NCI-H2227 treated with DMSO at 0.1 percent for 48 hours (cell line): ENCODE results near the gene YPEL2.
"Not testable (repeated sequence)": the region's sequence is repeated elsewhere in the genome, so short reads cannot be mapped to it uniquely, and the experiment has no call there.

Source experiments
- DNase-seq: peaks from one replicate; lab custom pipeline; 2025; lab: John Stamatoyannopoulos, UW

The YPEL2 gene

GRCh38 chr17:59406808-59407381, 75.4 kb downstream of the YPEL2 start:
- no peak for DNase-seq

DNA sequence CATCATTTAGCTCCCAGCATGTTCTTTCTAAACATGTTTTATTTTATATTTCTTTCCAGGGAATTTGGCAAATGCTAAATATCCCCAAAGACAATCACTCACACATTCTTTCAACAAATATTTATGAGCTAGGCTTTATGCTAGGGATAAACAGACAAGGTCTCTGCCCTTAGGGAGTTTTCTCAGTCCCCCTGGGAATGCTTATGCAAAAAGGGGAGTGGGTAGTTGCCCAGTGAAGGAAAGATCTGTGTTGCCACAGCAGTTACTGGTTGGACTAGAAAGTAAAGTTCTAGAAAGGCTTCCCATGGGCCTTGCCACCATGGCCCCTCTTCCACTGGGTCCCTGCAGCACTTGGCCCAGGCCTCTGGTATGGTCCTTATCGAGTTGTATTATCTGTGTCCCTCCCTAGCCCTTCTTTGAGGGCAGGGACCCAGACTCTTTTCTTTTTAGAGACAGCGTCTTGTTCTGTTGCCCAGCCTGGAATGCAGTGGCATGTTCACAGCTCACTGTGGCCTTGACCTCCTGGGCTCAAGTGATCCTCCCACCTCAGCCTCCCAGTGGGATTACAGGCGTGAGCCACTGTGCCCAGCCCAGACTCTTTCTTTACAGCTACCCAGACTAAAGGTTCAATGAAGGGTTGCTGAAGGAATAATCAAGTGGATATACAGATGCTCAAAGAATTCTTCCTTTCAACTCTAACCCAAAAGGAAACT, 78.0 kb downstream of the YPEL2 start:
- no peak for DNase-seq

DNA sequence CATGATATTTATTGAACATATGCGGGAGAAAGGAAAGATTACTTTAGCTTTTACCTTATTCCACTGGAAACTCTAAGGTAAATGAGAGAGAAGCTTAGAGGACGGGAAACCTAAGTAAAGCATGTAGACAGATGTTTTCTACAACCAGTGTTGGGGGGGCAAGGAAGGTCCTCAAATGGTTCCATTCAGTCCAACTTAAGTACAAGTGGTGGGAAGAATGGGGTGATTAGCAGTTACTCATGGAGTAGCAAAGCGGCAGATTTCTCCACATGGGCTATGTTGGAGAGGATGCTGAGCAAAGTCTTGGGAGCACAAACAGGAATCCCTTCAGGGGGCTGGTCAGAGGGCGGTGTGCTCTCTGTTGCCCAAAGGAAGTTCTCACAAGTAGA, 78.6 kb downstream of the YPEL2 start:
- DNase-seq = no peak

DNA sequence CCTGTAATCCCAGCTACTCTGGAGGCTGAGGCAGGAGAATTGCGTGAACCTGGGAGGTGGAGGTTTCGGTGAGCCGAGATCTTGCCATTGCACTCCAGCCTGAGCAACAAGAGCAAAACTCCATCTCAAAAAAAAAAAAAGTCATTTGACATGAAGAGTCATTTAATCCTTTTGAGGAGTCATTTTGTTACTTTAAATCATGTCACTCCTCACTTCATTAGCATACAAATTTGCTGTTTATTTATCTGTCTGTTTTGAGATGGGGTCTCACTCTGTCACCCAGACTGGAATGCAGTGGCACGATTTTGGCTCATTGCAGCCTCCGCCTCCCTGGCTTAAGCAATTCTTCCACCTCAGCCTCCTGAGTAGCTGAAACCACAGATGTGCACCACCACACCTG, 81.0 kb downstream of the YPEL2 start:
- not testable (repeated sequence) for DNase-seq

DNA sequence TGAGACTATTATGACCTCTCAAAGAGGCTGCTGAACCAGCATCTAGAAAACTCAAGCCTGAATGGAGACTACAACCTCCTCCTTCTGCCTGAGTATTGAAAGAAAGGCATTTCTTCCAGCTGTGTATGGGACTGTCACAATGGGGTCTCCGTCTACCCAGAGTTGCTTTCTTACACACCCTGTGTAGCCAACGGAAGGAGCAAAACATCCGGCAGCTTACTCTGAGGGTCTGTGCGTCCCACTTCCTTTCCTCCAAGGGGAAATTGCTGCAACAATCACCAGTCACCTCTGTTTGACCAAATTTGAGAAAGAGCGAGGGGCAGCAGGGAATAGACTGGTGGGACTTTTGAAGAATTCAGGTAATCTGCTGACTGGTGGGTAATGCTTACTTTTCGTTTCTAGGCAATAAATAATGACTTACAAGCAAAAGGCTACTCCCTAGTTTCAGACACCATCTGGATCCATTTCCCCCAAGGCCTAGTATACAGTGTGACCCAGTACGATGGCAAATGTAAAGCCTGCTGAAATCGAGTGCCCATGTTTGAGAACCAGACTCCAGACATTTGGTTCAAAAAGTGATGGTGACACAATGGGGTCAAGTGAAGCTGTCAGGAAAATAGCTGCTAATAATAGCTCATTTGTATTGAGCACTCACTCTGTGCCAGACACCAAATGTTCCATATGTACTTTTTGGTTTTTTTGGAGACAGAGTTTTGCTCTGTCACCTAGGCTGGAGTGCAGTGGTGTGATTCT, 81.7 kb downstream of the YPEL2 start:
- no peak for DNase-seq

GRCh38 chr17:59415397-59415796, 83.9 kb downstream of the YPEL2 start:
- DNase-seq = no peak

- DNase-seq = no peak
Measured at GRCh38 chr17:59416184-59416583, 84.7 kb downstream of the YPEL2 start.

- DNase-seq = no peak
Measured at GRCh38 chr17:59417452-59417851, 86.0 kb downstream of the YPEL2 start.

DNA sequence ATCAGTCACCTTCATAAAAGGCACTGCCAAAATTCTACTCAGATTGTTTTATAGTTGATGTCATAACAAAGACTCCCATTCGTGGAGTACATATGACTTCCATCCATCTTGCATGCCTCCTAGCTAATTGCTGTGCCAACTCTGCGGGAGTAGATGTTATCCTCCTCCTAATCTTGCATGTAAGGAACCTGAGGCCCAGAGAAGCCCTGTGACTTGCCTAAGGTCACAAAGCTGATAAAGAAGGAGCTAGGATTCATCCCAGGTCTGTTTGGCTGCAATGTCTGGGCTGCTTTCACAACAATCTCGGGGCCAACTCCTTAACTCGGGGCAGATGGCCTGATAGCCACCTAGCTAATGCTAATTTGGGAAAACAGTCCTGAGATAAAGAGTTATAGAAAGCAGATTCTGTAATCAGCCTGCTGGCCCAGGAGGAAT, 87.3 kb downstream of the YPEL2 start:
- DNase-seq = no peak

DNA sequence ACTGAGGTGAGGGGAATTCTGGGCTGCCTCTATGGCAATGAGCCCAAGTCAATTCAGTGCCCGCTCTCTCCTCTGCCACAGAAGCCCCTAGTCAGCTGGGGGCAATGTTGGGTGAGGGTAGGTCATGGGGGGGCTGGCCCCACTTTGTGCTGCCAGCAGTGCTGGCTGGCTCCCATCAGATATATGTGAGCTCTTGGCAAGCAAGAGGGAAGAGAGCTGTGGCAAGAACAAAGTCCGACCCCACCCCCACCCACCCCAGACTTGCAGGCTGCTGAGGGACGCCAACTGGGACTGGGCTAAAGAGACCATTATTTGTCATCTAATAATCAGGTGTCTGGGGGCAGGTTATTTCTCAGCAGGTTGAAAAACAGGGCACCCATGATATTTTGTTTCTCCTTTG, 89.4 kb downstream of the YPEL2 start:
- no peak for DNase-seq

GRCh38 chr17:59421722-59422121, 90.3 kb downstream of the YPEL2 start:
- no peak for DNase-seq

DNA sequence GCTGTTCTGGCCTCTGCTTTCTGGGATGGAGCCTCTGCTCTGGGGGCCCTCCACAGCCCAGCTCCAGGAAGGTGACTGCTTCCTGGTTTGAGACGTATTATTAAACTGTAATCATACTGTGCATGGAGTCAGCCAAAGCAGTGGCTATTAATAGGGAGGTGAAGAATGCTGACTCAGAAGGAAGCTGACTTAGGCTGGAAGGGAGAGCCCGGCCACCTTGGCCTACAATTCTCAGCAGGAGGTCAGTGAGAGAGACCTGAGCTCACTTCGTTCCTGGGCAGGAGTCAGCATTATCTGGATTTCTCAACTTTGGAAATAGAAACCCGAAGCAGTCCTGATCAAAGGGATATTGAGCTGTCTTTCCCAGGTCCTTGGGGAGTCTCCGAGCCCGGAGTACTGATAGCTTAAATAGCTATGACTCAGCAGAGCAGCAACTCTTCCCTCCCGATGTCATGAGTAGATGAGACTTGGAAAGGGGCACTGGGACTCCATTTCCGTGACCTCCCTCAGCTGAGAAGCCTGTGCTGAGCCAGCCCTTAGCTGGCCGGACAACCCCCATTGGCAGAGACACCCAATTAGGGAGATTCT, 91.8 kb downstream of the YPEL2 start:
- no peak for DNase-seq

DNA sequence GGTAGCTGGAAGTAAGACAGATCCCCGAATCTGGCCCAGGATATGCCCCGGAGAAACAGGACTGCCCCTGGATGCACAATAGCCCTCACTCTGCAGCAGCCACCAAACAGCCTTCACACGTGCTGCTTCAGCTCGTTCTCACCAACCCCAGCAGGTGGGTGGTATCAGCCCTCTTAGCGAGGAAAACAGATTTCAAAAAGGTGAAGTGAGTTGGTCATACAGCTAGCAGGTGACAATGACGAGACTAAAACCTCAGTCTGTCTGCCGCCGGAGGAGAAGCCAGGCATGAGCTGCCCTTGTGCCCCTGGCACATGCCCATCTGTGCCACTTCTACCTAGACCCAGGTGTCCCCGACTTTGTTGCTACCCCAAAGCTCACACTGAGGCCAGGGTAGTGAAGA, 92.4 kb downstream of the YPEL2 start:
- DNase-seq = no peak

DNA sequence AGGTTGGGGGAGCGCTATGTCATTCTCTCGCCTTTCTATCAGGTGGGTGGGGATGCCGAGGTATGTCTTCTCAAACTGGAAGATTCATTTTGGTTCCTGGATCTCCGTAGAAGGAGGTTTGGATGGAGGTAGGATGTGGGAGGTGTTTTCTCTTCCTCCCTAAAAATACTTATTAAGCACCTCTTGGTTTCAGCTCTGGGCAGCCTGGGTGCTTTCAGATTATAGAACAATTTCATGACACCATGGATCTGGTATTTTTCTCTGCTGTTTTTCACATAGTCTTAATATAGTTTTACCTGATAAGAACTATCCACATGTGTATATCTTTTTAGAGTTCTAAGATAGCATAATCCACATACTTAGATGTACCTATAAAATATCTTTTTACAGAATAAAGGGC, 92.9 kb downstream of the YPEL2 start:
- DNase-seq = no peak

DNA sequence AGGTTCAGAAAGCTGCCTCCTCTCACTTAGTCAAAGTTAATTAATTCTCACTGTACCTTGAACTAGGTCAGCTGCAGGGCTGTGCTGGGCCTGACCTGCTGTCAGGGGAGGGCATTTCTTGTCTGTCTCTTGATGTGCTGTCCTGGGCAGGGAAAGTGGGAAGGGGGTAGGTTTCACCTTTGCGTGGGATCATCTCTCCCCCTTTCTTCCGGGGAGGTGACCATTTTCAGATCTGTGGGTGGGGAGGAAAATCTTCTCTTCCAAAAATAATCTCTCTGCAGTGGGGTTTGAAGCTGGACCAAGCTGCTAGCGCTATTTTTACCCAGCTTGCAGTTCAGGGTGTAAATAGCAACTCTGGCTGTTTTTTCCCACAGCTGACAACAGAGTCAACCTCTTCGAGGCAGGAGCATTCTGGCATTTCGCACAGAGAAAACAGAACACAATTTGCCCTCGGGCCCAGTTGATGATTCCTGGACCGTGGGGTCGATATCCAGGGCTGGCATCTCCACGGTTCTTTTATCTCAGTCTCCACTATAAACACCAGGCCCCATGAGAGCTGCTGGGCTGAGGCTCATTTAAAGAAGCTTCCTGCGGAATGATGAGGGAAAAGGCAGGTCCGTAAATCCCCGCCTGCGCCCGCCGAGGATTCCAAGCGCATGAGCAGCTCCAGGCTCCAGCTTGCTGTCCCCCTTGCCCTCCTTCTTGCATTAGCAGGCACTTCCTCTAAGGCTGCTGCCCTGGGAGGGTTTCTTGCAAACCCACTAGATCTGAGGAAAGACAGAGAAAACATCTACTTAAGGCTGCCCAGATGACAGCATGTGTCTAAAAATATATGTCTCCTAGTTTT, 93.9 kb downstream of the YPEL2 start:
- DNase-seq = no peak

DNA sequence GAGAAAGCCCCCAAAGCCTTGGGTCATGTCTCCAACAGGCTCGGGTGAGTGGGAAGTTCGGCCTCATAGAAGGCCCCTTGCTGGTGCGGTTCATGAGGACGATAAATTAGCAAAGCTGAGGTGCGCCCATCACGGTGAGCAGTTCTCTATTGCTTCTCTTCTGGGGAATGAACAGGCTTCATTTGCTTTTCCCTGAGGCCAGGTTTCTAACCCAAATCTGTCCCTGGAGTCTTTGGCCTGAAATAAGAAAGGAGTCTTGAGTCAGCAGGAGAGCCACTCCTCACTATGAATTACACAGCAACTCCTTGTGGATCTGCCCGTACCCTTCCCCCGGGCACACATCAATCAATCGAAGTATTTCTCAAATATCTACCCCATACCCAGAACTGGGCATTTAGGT, 94.6 kb downstream of the YPEL2 start:
- no peak for DNase-seq

DNA sequence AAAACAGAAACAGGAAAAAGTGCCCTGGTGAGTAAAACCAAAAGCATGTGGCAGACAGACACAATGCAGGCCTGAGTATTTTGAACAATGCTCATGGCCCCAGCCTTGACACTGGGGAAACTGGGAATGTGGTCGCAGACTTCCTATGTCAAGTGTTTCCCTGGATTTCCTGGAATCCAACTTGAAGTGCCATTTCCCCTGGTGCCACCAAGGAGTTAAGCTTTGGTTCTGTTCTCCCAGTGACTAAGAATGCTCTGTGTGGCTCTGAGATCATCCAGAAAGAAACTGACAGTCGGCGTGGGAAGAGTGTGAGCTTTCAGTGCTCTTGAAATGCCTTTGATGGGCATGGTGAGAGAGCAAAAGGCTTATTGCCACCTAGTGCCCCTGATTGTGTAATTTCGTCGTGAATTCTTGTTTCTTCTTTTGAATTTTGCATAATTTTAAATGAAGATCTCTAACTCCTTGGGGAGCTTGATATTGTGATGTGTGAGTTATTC, 96.0 kb downstream of the YPEL2 start:
- no peak for DNase-seq

GRCh38 chr17:59427996-59428395, 96.5 kb downstream of the YPEL2 start:
- no peak for DNase-seq

DNA sequence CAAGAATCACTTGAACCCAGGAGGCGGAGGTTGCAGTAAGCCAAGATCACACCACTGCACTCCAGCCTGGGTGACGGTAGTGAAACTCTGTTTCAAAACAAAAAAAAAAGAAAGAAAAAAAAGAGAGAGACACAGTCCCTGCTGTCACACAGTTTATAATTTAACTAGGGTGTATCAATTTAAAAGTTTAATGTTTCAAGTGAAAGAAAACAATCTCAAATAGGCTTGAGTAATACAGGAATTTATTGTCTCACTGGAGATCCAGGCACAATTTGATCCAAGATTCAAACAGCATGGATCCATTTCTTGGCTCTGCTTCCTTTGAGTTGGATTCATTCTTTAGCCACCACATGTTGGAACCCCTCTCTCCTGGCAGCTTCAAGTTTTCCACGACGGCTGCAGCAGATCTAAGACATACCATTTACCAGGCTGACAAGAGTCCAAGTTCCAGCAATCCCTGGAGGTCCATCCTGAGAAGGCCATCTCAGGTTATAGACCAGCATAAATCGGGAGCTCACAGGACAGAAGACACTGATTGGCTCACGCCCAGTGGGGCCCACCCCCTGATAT, 97.5 kb downstream of the YPEL2 start:
- no peak for DNase-seq

GRCh38 chr17:59431601-59432000, 100.1 kb downstream of the YPEL2 start:
- no peak for DNase-seq

DNA sequence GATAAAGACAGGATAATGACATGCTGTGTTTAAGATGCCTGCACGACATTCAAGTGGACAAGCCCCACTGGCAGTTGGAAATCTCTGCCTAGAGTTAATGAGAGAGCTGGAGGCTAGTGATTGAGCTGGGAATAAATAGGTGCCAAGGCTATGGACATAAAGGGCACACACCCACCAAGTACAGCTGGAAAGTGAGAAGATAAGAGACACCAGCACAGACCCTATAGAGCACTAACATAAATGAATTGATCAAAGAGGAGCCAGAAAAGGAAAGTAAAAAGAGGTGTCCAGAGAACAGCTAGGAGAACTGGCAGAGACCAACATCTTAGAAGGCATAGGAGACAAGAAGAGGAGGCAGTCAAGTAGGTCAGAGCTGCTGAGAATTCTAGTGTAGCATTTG, 101.2 kb downstream of the YPEL2 start:
- peak; percentile 51 for DNase-seq

GRCh38 chr17:59433586-59433985, 102.1 kb downstream of the YPEL2 start:
- DNase-seq = no peak
